Endodermal cell (in vitro differentiated cells): ENCODE data around the gene FARP2. TPM values are rescaled to one million over a fixed set of nuclear protein-coding genes. Genes with fewer than 3 reads are reported as not detected.
A peak's percentile ranks its signal among the peaks of the same experiment; 100 is the strongest.

ENCODE experiments used
- DNase-seq: peaks from one replicate; pipeline ENCODE4 v3.0.0-alpha.2; 2017
- H3K27ac ChIP-seq: 2 replicates; pipeline ENCODE4 v1.5.1; 2013; ENCODE audit warnings: mild to moderate bottlenecking, low read depth, low read length, moderate library complexity
- H3K27me3 ChIP-seq: 2 replicates; pipeline ENCODE4 v1.6.1; 2013; ENCODE audit warnings: mild to moderate bottlenecking, low read length, moderate library complexity; ENCODE audit not compliant: insufficient read depth, control insufficient read depth, poor library complexity, severe bottlenecking
- H3K36me3 ChIP-seq: 2 replicates; pipeline ENCODE4 v1.7.0; 2013; ENCODE audit warnings: mild to moderate bottlenecking, low read length, moderate library complexity; ENCODE audit not compliant: control insufficient read depth, insufficient read depth
- H3K4me1 ChIP-seq: one replicate; pipeline ENCODE4 v1.7.0; 2013; ENCODE audit warnings: low read length; ENCODE audit not compliant: control insufficient read depth, insufficient read depth
- H3K4me3 ChIP-seq: 2 replicates; pipeline ENCODE4 v1.5.1; 2013; ENCODE audit warnings: mild to moderate bottlenecking, low read length, moderate library complexity
- H3K9ac ChIP-seq: 2 replicates; pipeline ENCODE4 v1.6.1; 2013; ENCODE audit warnings: mild to moderate bottlenecking, low read length, moderate library complexity; ENCODE audit not compliant: poor library complexity, severe bottlenecking; ENCODE audit errors: extremely low read depth
- H3K9me3 ChIP-seq: 2 replicates; pipeline ENCODE4 v1.6.1; 2013; ENCODE audit warnings: mild to moderate bottlenecking, low read length, moderate library complexity; ENCODE audit not compliant: control insufficient read depth
- H3K27ac Mint-ChIP-seq: 2 replicates; pipeline ENCODE4 v1.8.0; 2020; ENCODE audit warnings: mixed read lengths
- H3K27me3 Mint-ChIP-seq: 2 replicates; pipeline ENCODE4 v1.8.0; 2021; ENCODE audit warnings: mild to moderate bottlenecking, mixed read lengths; ENCODE audit not compliant: insufficient read depth
- H3K36me3 Mint-ChIP-seq: 2 replicates; pipeline ENCODE4 v1.8.0; 2020; ENCODE audit warnings: low read depth, mixed read lengths
- H3K4me1 Mint-ChIP-seq: 2 replicates; pipeline ENCODE4 v1.8.0; 2020; ENCODE audit warnings: mixed read lengths
- H3K4me3 Mint-ChIP-seq: 2 replicates; pipeline ENCODE4 v1.8.0; 2020; ENCODE audit warnings: mild to moderate bottlenecking, moderate library complexity, mixed read lengths
- H3K9me3 Mint-ChIP-seq: 2 replicates; pipeline ENCODE4 v1.8.0; 2020; ENCODE audit warnings: mild to moderate bottlenecking, mixed read lengths
- CTCF ChIP-seq: fragments of 200-600 bp; sonication (generic); conservative IDR thresholded peaks from 2 replicates; pipeline ENCODE4 v1.5.0; 2021; ENCODE audit warnings: antibody characterized with exemption, mild to moderate bottlenecking
- WGBS, 2 experiments: methylation state at CpG; one replicate each; pipeline versions ENCODE4 v1.1.5 to v1.1.7; 2013; ENCODE audit warnings: missing lambda C conversion rate in 2 of 2, mixed read lengths in 1 of 2; ENCODE audit not compliant: insufficient coverage in 1 of 2, insufficient read length in 1 of 2; 5-methylcytosine and 5-hydroxymethylcytosine counted together
- total RNA-seq, 2 donors: library from RNA; stranded (reverse); fragmentation: NEBNext Ultra II Directional in 1 of 2; extraction: Animal tissue kit (Norgen Biotek cat#: 25700) in 1 of 2; gene quantifications; 2 replicates in 1 of 2; 3 replicates in 1 of 2; pipeline ENCODE4 v1.2.1, GENCODE V29; 2021

The FARP2 gene
- total RNA-seq, 2 donors from 2014 or later, result 36.4 to 51.4 TPM

GRCh38 chr2:241538838-241539615, 182.9 kb downstream of the FARP2 start:
- TF ChIP-seq CTCF, result no peak
- WGBS, 2 experiments, result 91 to 95% methylated on average over 12 to 15 of the region's 15 CpGs
- Mint-ChIP-seq H3K36me3 (no peaks in the 10 kb centered on the region), H3K9me3 (no peaks in the 10 kb centered on the region), H3K27ac (no peak overlapping the region), H3K4me3 (no peak overlapping the region), H3K4me1 (peaks cover 3% of the 10 kb centered on the region), H3K27me3 (peaks cover 47% of the 10 kb centered on the region)
- Histone ChIP-seq H3K4me3 (no peak overlapping the region), H3K4me1 (no peaks in the 10 kb centered on the region), H3K9ac (no peak overlapping the region), H3K36me3 (no peaks in the 10 kb centered on the region), H3K27ac (no peak overlapping the region), H3K9me3 (no peaks in the 10 kb centered on the region), H3K27me3 (peaks cover 33% of the 10 kb centered on the region)
- no peak for DNase-seq

GRCh38 chr2:241539616-241540374, 183.7 kb downstream of the FARP2 start:
- Mint-ChIP-seq H3K27ac (no peak overlapping the region), H3K4me1 (peaks cover 3% of the 10 kb centered on the region), H3K36me3 (no peaks in the 10 kb centered on the region), H3K4me3 (no peak overlapping the region), H3K27me3 (peaks cover 47% of the 10 kb centered on the region), H3K9me3 (no peaks in the 10 kb centered on the region)
- no peak overlapping the region for H3K4me3 ChIP-seq
- peaks cover 33% of the 10 kb centered on the region for H3K27me3 ChIP-seq
- no peaks in the 10 kb centered on the region for H3K36me3 ChIP-seq
- H3K27ac ChIP-seq, result no peak overlapping the region
- H3K9me3 ChIP-seq, result no peaks in the 10 kb centered on the region
- no peaks in the 10 kb centered on the region for H3K4me1 ChIP-seq
- WGBS, 2 experiments, result 92 to 100% methylated on average over 1 to 11 of the region's 11 CpGs
- H3K9ac ChIP-seq, result no peak overlapping the region
- TF ChIP-seq CTCF, result no peak
- DNase-seq, result no peak

- H3K36me3 ChIP-seq, result no peaks in the 10 kb centered on the region
- DNase-seq, result no peak
- H3K27ac ChIP-seq, result no peak overlapping the region
- WGBS, 2 experiments, result 83 to 88% methylated on average over 9 to 10 of the region's 10 CpGs
- no peak overlapping the region for H3K4me3 ChIP-seq
- Mint-ChIP-seq H3K4me1 (peaks cover 3% of the 10 kb centered on the region), H3K27ac (peak overlapping the region; percentile 53), H3K9me3 (no peaks in the 10 kb centered on the region), H3K4me3 (peak overlapping the region; percentile 45), H3K27me3 (peaks cover 47% of the 10 kb centered on the region), H3K36me3 (no peaks in the 10 kb centered on the region)
- TF ChIP-seq CTCF, result no peak
- H3K4me1 ChIP-seq, result no peaks in the 10 kb centered on the region
- H3K9me3 ChIP-seq, result no peaks in the 10 kb centered on the region
- H3K27me3 ChIP-seq, result peaks cover 33% of the 10 kb centered on the region
- no peak overlapping the region for H3K9ac ChIP-seq
Measured at GRCh38 chr2:241540401-241540770, 184.3 kb downstream of the FARP2 start.
